ENCODE measurements around the gene HELZ.
"Not testable (repeated sequence)": the region's sequence is repeated elsewhere in the genome, so short reads cannot be mapped to it uniquely, and the experiment has no call there.

Gene HELZ

GRCh38 chr17:67224736-67225135 lies 20.3 kb downstream of the HELZ start:
- no peak for DNase-seq

GRCh38 chr17:67223924-67224323 lies 21.1 kb downstream of the HELZ start:
- peak in 1 of 2 donors; percentile 22 for DNase-seq

- peak; percentile 43 to 62 for DNase-seq
Measured at GRCh38 chr17:67221062-67221998, 23.7 kb downstream of the HELZ start.

- no peak for DNase-seq
Measured at GRCh38 chr17:67218385-67218950, 26.5 kb downstream of the HELZ start.

- DNase-seq, result no peak
Measured at GRCh38 chr17:67217446-67217845, 27.6 kb downstream of the HELZ start.

GRCh38 chr17:67216578-67217320 lies 28.2 kb downstream of the HELZ start:
- DNase-seq, result no peak

- DNase-seq, result no peak
Measured at GRCh38 chr17:67215991-67216421, 29.0 kb downstream of the HELZ start.

GRCh38 chr17:67212714-67213417 lies 32.1 kb downstream of the HELZ start:
- no peak for DNase-seq

GRCh38 chr17:67212231-67212630 lies 32.8 kb downstream of the HELZ start:
- DNase-seq, result no peak

GRCh38 chr17:67211742-67212141 lies 33.3 kb downstream of the HELZ start:
- DNase-seq, result no peak

GRCh38 chr17:67210915-67211314 lies 34.1 kb downstream of the HELZ start:
- DNase-seq, result no peak

- DNase-seq, result no peak
Measured at GRCh38 chr17:67208232-67208631, 36.8 kb downstream of the HELZ start.

- DNase-seq, result no peak
Measured at GRCh38 chr17:67203818-67204217, 41.2 kb downstream of the HELZ start.

- DNase-seq, result no peak
Measured at GRCh38 chr17:67202503-67202902, 42.5 kb downstream of the HELZ start.

- DNase-seq, result no peak
Measured at GRCh38 chr17:67200727-67201301, 44.2 kb downstream of the HELZ start.

- DNase-seq, result no peak
Measured at GRCh38 chr17:67198131-67198530, 46.9 kb downstream of the HELZ start.

- not testable (repeated sequence) for DNase-seq
Measured at GRCh38 chr17:67197023-67197422, 48.0 kb downstream of the HELZ start.

GRCh38 chr17:67196422-67196821 lies 48.6 kb downstream of the HELZ start:
- DNase-seq, result no peak

- no peak for DNase-seq
Measured at GRCh38 chr17:67194134-67194533, 50.9 kb downstream of the HELZ start.

GRCh38 chr17:67187927-67188326 lies 57.1 kb downstream of the HELZ start:
- DNase-seq, result no peak

GRCh38 chr17:67186782-67187181 lies 58.2 kb downstream of the HELZ start:
- DNase-seq, result no peak

GRCh38 chr17:67183531-67183930 lies 61.5 kb downstream of the HELZ start:
- DNase-seq, result no peak

- no peak for DNase-seq
Measured at GRCh38 chr17:67181825-67182224, 63.2 kb downstream of the HELZ start.
